Measurements from ENCODE around the gene DEXI. TPM values are rescaled to one million over a fixed set of nuclear protein-coding genes. Genes with fewer than 3 reads are reported as not detected.
"Not testable (repeated sequence)": the region's sequence is repeated elsewhere in the genome, so short reads cannot be mapped to it uniquely, and the experiment has no call there.

Gene DEXI
- total and polyA plus RNA-seq, 4 donors = 41.4 to 60.1 (median 44.4) TPM

DNA sequence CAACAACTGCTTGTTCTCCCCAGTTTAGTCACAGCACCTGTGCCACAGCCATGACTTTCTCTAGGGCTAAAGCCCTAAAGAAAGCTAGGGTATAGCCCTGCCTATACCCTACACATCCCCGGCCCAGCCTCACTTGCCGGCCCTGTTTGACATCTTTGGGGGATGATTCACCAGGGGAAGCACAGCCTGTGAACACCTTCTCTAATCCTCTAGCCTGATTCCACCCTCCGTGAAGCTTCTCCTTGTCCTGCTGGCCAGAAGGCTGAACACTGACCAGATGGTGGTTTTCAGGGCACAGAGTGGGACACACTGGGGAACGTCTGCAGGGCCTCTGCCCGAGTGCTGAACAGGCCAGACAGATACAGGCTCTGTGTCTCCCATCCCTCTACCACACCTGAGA lies 8.1 kb upstream of the DEXI start:
- Histone ChIP-seq H3K36me3 (ENCODE audit: control insufficient read depth in 1 of 2, insufficient read depth in 2 of 2, low read length in 1 of 2) (no peaks in the 10 kb centered on the region), H3K9me3 (ENCODE audit: control insufficient read depth, low read length) (no peaks in the 10 kb centered on the region), H3K27ac (ENCODE audit: low read depth in 1 of 2, low read length in 2 of 2) (no peak overlapping the region), H3K27me3 (ENCODE audit: control insufficient read depth in 1 of 2, insufficient read depth in 2 of 2, low read length in 1 of 2) (no peaks in the 10 kb centered on the region), H3K4me3 (ENCODE audit: low read length in 2 of 2) (no peak overlapping the region), H3K4me1 (ENCODE audit: control insufficient read depth in 1 of 2, insufficient read depth in 2 of 2, low read length in 2 of 2) (no peaks in the 10 kb centered on the region)
- intact Hi-C loops (cut with DNase I) = no loop called here
- 77 to 88% methylated on average over 5 of the region's 5 CpGs for WGBS, 2 donors
- no peak for DNase-seq
- no peak for ATAC-seq (ENCODE audit: low FRiP score)

DNA sequence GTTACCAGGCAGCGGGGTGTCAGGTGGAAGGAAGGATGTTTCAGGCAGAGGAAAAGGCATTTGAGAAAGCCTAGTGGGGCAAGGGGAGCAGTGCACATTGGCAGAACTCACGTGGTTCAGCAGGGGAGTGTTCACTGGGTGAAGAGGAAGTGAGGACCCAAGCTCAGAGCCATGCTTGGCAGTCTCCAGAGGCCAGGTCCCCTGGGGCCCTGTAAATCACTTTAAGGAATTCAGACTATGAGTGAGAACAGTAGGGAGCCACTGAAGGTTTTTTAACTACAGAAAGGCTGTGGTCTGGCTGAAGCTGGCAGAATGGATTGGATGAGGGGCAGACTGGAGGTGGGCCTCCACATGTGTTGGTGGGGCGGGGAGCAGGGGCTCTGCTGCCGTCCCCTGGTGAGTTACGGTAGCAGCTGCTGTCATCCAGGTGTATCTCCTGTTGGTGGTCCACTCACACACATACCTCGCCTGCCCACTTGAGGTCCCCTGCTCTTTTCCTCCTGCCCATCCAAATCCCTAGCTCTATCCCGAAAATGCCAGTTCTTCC lies 7.2 kb upstream of the DEXI start:
- 67 to 69% methylated on average over 7 of the region's 7 CpGs for WGBS, 2 donors
- Histone ChIP-seq H3K27me3 (ENCODE audit: control insufficient read depth in 1 of 2, insufficient read depth in 2 of 2, low read length in 1 of 2) (no peaks in the 10 kb centered on the region), H3K4me1 (ENCODE audit: control insufficient read depth in 1 of 2, insufficient read depth in 2 of 2, low read length in 2 of 2) (no peaks in the 10 kb centered on the region), H3K4me3 (ENCODE audit: low read length in 2 of 2) (no peak overlapping the region), H3K36me3 (ENCODE audit: control insufficient read depth in 1 of 2, insufficient read depth in 2 of 2, low read length in 1 of 2) (no peaks in the 10 kb centered on the region), H3K27ac (ENCODE audit: low read depth in 1 of 2, low read length in 2 of 2) (peak overlapping the region in 1 of 2 donors; percentile 6), H3K9me3 (ENCODE audit: control insufficient read depth, low read length) (no peaks in the 10 kb centered on the region)
- no peak for ATAC-seq (ENCODE audit: low FRiP score)
- DNase-seq = peak; percentile 81 to 86
- intact Hi-C loops (cut with DNase I) = no loop called here

DNA sequence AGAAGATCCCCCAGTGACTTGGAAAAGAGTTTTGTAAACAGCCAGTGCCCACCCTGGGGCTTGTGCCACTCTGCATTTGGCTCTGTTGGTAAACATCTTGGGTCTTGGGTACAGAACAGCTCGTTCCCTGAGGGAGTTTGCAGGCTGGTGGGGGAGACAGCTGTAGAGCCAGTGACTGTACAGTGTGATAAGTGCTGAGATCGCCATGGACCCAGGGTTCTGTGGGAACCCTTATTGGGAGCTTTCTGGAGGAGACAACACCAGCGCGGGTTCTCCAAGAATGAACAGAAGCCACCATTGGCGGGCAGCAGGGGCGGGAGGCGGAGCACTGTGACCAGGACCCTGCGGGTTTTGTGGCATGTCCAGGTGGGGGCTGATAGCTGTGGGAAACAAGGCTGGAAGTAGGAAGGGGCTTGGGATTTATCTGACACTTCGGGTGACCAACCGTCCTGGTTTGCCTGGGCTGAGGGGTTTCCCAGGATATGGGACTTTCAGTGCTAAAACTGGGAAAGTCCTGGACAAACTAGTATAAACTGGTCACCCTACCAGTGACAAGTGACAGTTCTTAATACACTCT lies 5.0 kb upstream of the DEXI start:
- Histone ChIP-seq H3K27ac (ENCODE audit: low read depth in 1 of 2, low read length in 2 of 2) (no peak overlapping the region), H3K4me3 (ENCODE audit: low read length in 2 of 2) (no peak overlapping the region), H3K27me3 (ENCODE audit: control insufficient read depth in 1 of 2, insufficient read depth in 2 of 2, low read length in 1 of 2) (no peaks in the 10 kb centered on the region), H3K4me1 (ENCODE audit: control insufficient read depth in 1 of 2, insufficient read depth in 2 of 2, low read length in 2 of 2) (no peaks in the 10 kb centered on the region), H3K9me3 (ENCODE audit: control insufficient read depth, low read length) (no peaks in the 10 kb centered on the region), H3K36me3 (ENCODE audit: control insufficient read depth in 1 of 2, insufficient read depth in 2 of 2, low read length in 1 of 2) (no peaks in the 10 kb centered on the region)
- intact Hi-C loops (cut with DNase I) = no loop called here
- ATAC-seq (ENCODE audit: low FRiP score) = no peak
- no peak for DNase-seq
- WGBS, 2 donors = 80 to 82% methylated on average over 10 of the region's 10 CpGs

- H3K36me3 ChIP-seq (ENCODE audit: control insufficient read depth in 1 of 2, insufficient read depth in 2 of 2, low read length in 1 of 2) = no peaks in the 10 kb centered on the region
- DNase-seq (no peak), ATAC-seq (ENCODE audit: low FRiP score) (no peak)
- H3K4me3 ChIP-seq (ENCODE audit: low read length in 2 of 2) = no peak overlapping the region
- H3K9me3 ChIP-seq (ENCODE audit: control insufficient read depth, low read length) = no peaks in the 10 kb centered on the region
- no peak overlapping the region for H3K27ac ChIP-seq (ENCODE audit: low read depth in 1 of 2, low read length in 2 of 2)
- intact Hi-C loops (cut with DNase I) = no loop called here
- no peaks in the 10 kb centered on the region for H3K4me1 ChIP-seq (ENCODE audit: control insufficient read depth in 1 of 2, insufficient read depth in 2 of 2, low read length in 2 of 2)
- 40 to 48% methylated on average over 5 of the region's 5 CpGs for WGBS, 2 donors
- no peaks in the 10 kb centered on the region for H3K27me3 ChIP-seq (ENCODE audit: control insufficient read depth in 1 of 2, insufficient read depth in 2 of 2, low read length in 1 of 2)
Observed at GRCh38 chr16:10946308-10946707, 4.0 kb upstream of the DEXI start.

DNA sequence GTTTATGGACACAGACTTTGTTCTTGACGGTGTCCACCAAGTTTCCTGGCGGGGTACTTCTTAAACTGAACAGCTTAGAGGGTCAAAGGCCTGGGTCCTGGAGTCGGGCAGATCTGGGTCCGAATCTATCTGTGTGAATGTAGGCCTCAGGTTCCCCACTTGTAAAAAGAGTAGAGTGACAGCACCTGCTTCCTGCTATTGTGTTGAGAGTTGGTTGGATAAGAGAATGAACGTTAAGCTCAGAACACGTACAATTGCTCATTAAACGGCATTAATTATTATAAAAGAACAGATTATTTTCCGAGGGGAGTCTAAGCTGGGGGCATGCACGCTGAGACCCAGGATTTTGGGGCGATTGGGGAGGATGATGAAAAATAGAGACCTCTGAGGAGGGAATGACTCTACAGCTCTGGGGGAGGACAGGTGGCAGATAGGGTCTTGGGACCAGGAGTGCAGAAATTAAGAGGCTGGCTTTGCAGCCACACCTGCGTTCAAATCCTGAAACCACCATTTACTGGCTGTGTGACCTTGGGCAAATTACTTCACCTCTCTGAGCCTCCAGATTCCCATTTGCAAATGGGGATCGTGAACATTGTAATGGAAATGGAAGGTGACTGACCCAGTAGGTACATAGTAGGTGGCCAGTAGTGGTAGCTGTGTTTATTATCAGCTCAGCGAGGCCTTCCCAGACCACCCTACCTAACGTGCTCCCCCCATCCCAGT lies 3.0 kb upstream of the DEXI start:
- peak overlapping the region; percentile 73 to 94 for H3K4me3 ChIP-seq (ENCODE audit: low read length in 2 of 2)
- H3K36me3 ChIP-seq (ENCODE audit: control insufficient read depth in 1 of 2, insufficient read depth in 2 of 2, low read length in 1 of 2) = no peaks in the 10 kb centered on the region
- H3K4me1 ChIP-seq (ENCODE audit: control insufficient read depth in 1 of 2, insufficient read depth in 2 of 2, low read length in 2 of 2) = peaks cover 0 to 3% of the 10 kb centered on the region in 2 donors
- intact Hi-C loops (cut with DNase I) = no loop called here
- no peaks in the 10 kb centered on the region for H3K27me3 ChIP-seq (ENCODE audit: control insufficient read depth in 1 of 2, insufficient read depth in 2 of 2, low read length in 1 of 2)
- H3K9me3 ChIP-seq (ENCODE audit: control insufficient read depth, low read length) = no peaks in the 10 kb centered on the region
- DNase-seq = no peak
- WGBS, 2 donors = 35 to 39% methylated on average over 14 of the region's 14 CpGs
- no peak for ATAC-seq (ENCODE audit: low FRiP score)
- H3K27ac ChIP-seq (ENCODE audit: low read depth in 1 of 2, low read length in 2 of 2) = no peak overlapping the region

DNA sequence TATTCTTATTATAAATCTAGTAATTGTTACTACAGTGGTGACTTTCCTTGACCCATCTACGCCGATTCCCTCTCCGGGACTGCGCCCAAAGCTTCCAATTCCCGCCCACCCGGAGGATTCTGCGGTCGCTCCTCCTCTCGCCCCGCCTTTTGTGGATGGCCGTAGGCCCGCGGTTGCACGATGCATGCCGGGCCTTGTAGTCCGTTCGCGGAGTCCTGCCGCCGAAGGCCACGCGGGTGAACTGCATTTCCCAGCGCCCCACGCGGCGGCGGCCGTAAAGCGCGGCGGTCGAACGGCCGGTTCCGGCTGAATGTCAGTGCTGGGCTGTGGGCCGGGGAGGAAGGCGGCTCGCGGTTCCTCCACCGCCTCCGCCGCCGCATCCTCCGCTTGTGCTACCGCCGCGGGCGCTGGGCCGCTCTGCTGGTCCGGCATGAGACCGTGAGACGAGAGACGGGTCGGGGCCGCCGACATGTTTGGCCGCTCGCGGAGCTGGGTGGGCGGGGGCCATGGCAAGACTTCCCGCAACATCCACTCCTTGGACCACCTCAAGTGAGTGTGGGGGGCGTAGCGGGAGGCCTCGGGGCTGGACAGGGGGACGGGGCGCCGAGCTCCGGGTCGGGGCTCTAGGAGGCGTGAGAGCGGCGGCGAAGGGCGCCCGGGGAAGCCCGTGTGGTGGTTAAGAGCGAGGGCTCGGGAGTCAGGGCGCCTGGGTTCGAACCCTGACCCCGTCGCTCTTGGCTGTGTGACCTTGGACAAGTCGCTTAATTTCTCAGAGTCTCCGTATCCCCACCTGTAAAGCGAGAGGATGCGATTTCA lies 2.2 kb upstream of the DEXI start, which contains the start of gene CLEC16A:
CLEC16A (plus strand) TSS at position 316 of the 816 bp plus-strand sequence; CDS start at position 470, 154 bp downstream.
- intact Hi-C loops (cut with DNase I) = no loop called here
- ATAC-seq (ENCODE audit: low FRiP score) = peak; percentile 94
- peak within 1 kb of the TSS in 1 of 2 donors; percentile 59 for H3K27ac ChIP-seq (ENCODE audit: low read depth in 1 of 2, low read length in 2 of 2)
- no peaks in the 10 kb centered on the region for H3K27me3 ChIP-seq (ENCODE audit: control insufficient read depth in 1 of 2, insufficient read depth in 2 of 2, low read length in 1 of 2)
- no peaks in the 10 kb centered on the region for H3K36me3 ChIP-seq (ENCODE audit: control insufficient read depth in 1 of 2, insufficient read depth in 2 of 2, low read length in 1 of 2)
- H3K4me3 ChIP-seq (ENCODE audit: low read length in 2 of 2) = peak within 1 kb of the TSS; percentile 73 to 94
- DNase-seq = peak; percentile 99 to 100
- WGBS, 2 donors = 0 to 1% methylated on average over 79 to 86 of the region's 86 CpGs
- H3K9me3 ChIP-seq (ENCODE audit: control insufficient read depth, low read length) = no peaks in the 10 kb centered on the region
- H3K4me1 ChIP-seq (ENCODE audit: control insufficient read depth in 1 of 2, insufficient read depth in 2 of 2, low read length in 2 of 2) = peaks cover 3 to 6% of the 10 kb centered on the region in 2 donors

- 78 to 80% methylated on average over 7 of the region's 7 CpGs for WGBS, 2 donors
- Histone ChIP-seq H3K27ac (ENCODE audit: low read depth in 1 of 2, low read length in 2 of 2) (peak overlapping the region in 1 of 2 donors; percentile 59), H3K4me1 (ENCODE audit: control insufficient read depth in 1 of 2, insufficient read depth in 2 of 2, low read length in 2 of 2) (peaks cover 5 to 6% of the 10 kb centered on the region in 2 donors), H3K4me3 (ENCODE audit: low read length in 2 of 2) (no peak overlapping the region), H3K27me3 (ENCODE audit: control insufficient read depth in 1 of 2, insufficient read depth in 2 of 2, low read length in 1 of 2) (no peaks in the 10 kb centered on the region), H3K36me3 (ENCODE audit: control insufficient read depth in 1 of 2, insufficient read depth in 2 of 2, low read length in 1 of 2) (no peaks in the 10 kb centered on the region), H3K9me3 (ENCODE audit: control insufficient read depth, low read length) (no peaks in the 10 kb centered on the region)
- intact Hi-C loops (cut with DNase I) = no loop called here
- no peak for DNase-seq
- ATAC-seq (ENCODE audit: low FRiP score) = no peak
Observed at GRCh38 chr16:10943064-10943353, 741 bp upstream of the DEXI start.

DNA sequence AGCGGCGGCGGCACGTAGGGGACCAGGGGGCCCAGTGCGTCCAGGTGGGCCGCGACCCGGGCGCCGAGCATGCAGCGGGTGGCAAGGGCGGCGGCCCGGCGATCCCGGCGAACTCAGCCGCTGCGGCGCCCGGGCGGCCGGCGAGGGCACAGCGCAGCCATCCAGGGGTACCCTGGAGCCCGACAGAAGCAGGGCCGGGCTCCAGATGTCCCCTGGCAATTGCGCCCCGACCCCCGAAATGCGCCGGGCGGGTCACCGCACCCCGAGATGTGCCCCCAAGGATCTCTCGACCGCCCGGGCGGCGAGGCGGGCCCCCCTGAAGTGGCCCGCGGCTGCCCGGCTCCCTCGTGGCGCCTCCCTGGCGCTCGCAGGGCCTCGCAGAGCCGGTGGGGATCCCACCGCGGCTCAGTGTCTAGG lies 325 bp downstream of the DEXI start:
- Histone ChIP-seq H3K27ac (ENCODE audit: low read depth in 1 of 2, low read length in 2 of 2) (peak overlapping the region in 1 of 2 donors; percentile 63), H3K4me3 (ENCODE audit: low read length in 2 of 2) (peak overlapping the region; percentile 47 to 63)
- DNase-seq; intact Hi-C loops (cut with DNase I); H3K27me3 ChIP-seq (ENCODE audit: control insufficient read depth in 1 of 2, insufficient read depth in 2 of 2, low read length in 1 of 2); ATAC-seq (ENCODE audit: low FRiP score); H3K36me3 ChIP-seq (ENCODE audit: control insufficient read depth in 1 of 2, insufficient read depth in 2 of 2, low read length in 1 of 2); H3K4me1 ChIP-seq (ENCODE audit: control insufficient read depth in 1 of 2, insufficient read depth in 2 of 2, low read length in 2 of 2); H3K9me3 ChIP-seq (ENCODE audit: control insufficient read depth, low read length): not testable (repeated sequence)
- 0% methylated on average over 39 to 52 of the region's 52 CpGs for WGBS, 2 donors
